HuH-7.5 (cell line): ENCODE data around the gene PLEKHA5.
"Not testable (repeated sequence)": the region's sequence is repeated elsewhere in the genome, so short reads cannot be mapped to it uniquely, and the experiment has no call there.

ENCODE experiments used
- DNase-seq: peaks from one replicate; pipeline ENCODE4 v3.0.0; 2011; ENCODE audit warnings: low spot score

PLEKHA5 gene

DNA sequence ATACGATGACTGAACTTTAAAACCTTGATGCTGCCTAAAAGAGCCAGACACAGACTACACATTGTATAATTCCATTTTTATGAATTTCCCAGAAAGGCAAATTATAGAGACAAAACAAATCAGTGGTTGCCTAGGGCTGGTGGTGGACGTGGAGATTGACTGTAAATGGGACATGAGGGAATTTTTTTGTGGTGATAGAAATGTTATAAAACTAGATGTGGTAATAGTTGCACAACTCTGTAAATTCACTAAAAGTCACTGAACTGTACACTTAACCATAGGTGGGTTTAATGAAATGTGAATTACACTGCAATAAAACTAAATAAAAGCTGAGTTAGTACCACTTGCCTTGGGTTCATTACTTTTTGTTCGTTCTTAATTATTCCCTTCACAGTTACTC lies 72.1 kb downstream of the PLEKHA5 start:
- DNase-seq = no peak

DNA sequence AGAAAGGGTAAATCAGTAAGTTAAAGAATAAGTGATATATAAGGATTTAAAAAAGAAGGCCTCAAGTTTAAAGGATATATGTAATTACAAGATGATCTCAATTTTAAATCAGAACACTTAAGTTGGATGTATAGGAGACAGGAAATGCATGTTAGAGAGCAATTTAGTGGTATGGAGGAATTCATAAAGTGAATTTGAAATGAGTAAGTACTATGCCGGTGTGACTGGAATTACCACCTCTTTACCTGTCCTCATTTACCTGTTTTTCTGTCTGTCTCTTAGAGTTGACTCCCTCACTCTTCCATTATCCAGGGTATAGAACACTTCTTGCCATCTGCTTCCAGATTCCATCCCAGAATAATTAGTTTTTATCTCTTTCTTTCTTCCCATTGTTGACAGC lies 73.5 kb downstream of the PLEKHA5 start:
- DNase-seq = no peak

- no peak for DNase-seq
Measured at GRCh38 chr12:19203539-19204506, 74.3 kb downstream of the PLEKHA5 start.

- DNase-seq = no peak
Measured at GRCh38 chr12:19205120-19205519, 75.6 kb downstream of the PLEKHA5 start.

DNA sequence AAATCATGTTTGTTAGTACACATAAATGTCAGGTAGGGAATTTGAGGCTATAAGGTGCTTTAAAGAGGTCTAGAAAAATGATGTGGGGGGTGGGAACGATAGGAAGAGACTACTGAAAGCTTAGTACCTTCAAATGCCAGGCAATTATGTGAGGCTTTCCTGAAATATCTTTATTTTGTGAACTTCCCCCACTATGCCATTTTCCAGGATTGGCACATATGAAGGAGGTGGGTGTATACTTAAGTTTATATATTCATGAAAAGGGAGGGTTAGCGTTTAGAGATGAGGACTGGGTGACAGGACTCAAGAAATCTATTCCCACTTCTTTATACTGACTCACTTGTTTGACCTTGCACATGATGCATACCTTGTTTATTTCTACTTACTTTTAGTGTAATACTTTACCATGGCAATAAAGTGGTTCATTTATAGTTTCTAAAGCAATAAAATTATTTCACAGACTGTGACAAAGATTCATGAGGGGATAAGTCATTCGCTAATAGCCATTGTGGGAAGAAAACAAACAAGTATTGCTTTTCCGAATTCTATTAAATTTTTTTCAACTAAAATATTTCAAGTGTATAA lies 77.1 kb downstream of the PLEKHA5 start:
- no peak for DNase-seq

GRCh38 chr12:19208456-19208855 lies 78.9 kb downstream of the PLEKHA5 start:
- no peak for DNase-seq

- DNase-seq = no peak
Measured at GRCh38 chr12:19209661-19210060, 80.1 kb downstream of the PLEKHA5 start.

DNA sequence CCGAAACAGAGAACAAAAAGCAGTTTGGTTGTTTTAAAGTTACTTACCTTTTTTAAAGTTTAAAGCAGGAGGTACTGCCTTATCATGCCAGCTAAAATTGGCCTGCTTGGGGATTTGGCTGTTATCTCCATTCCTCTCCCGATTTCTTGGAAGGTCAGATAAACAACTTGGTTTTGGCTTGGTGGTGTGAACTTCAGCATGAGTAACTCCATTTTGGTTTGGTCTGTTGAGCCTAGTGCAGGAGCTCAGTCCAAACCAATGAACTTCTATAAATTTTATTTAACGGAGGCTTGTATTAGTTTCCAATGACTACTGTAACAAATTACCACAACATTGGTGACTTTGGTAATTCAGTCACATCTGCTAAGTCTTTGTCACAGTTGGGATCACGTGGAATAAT lies 82.3 kb downstream of the PLEKHA5 start:
- no peak for DNase-seq

GRCh38 chr12:19212245-19212644 lies 82.7 kb downstream of the PLEKHA5 start:
- no peak for DNase-seq

- no peak for DNase-seq
Measured at GRCh38 chr12:19214020-19214419, 84.5 kb downstream of the PLEKHA5 start.

DNA sequence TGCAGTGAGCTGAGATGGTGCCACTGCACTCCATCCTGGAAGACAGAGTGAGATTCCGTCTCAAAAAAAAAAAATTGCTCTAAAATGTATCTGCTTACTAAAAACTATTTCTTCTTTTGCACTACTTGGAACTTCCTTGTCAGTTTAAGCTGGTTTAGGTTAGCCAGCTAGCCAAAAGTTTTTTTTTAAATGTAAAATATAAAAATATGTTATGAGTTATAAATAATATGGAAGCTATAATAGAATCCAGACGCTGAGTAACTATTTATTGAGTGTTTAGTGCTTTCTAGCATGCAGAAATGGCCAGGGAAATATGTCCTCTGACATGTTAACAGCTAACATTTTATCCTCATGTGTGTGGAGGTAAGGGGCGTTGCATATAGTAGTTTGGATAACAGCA lies 85.6 kb downstream of the PLEKHA5 start:
- no peak for DNase-seq

- DNase-seq = no peak
Measured at GRCh38 chr12:19217446-19217845, 87.9 kb downstream of the PLEKHA5 start.

DNA sequence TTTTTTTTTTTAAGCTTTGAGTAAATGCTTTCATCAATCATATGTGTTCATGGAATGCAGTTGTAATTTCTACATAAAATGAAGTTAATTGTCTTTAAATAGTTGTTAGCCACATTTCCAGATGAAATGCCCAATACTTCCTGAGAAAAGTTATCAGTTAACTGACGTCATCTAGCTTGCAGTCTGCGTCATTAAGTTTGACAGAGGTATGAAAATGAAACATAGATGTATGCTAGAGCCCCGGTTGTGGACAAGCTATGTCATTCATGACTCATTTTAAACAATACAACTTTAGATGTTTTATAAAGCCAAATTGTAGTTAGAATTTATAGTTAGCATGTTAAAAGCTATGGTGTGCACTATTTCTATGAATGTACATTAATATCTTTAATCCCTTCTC lies 90.7 kb downstream of the PLEKHA5 start:
- DNase-seq = no peak

DNA sequence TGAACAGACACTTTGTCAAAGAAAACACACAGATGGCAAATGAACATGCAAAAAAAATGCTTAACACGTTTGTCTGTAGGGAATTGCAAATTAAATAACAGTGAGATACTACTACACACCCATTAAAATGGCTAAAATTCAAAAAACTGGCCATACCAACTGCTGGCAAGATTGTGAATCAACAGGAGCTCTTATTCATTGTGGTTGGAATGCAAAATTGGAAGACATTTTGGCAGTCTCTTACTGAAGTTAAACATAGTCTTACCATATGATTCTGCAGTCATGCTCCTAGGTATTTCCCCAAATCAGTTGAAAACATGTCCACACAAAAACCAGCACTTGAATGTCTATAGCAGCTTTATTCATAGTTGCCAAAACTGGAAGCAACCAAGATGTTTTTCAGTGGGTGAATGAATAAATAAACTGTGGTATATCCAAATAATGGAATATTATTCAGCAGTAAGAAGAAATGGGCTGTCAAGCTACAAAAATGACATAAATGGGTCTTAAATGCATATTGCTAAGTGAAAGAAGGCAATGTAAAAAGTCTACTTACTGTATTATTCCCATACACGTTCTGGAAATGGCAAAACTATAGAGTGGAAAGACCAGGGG lies 91.4 kb downstream of the PLEKHA5 start:
- no peak for DNase-seq

GRCh38 chr12:19222558-19222957 lies 93.0 kb downstream of the PLEKHA5 start:
- no peak for DNase-seq

- DNase-seq = no peak
Measured at GRCh38 chr12:19223018-19223417, 93.5 kb downstream of the PLEKHA5 start.

GRCh38 chr12:19223695-19224094 lies 94.2 kb downstream of the PLEKHA5 start:
- DNase-seq = no peak

DNA sequence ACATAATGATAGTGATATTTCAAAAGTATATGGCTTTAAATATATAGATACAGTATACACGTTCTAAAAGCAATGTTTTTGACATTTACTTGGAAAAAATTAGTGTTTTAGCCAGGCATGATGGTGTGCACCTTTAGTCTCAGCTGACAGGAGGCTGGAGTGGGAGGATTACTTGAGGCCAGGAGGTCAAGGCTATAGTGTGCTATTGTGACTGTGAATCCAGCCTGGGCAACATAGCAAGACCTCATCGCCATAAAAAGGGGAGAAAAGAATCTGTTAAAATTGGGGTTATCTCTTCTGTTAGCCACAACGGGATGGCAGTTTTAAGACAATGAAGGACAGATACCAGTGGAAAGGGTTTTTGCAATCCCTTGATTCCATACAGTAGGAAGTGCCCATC lies 95.2 kb downstream of the PLEKHA5 start:
- DNase-seq = no peak

DNA sequence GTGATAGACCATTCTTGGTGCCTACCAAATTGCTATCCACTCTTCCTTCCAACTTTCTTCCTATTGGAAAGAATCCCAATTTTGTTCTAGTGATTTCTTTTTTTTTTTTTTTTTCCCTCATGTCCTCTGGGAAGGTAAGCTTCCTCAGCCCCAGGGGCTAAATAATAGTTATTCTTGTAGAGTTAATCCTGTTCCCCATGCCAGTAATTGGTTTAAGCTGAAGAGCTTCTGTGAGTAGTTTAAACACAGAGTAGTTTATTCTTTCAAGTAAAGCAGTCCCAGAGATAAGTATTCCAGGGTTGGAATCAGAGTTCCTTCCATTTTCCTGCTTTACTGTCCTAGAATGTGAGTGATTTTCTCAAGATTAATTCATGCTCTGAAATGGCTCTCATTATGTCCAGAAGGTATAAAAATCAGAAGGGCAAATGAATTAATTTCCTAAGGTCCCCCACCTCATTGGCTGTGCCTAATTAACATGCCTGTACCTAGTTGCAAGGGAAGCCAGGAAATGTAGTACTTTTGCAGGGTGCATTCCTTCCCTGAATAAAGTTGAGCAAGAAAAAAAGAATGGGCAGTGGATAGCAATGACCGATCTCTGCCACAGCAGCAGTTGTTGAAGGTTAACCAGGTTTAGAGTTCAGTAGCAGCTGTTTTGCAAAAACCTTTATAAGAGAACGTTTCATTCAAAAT lies 97.8 kb downstream of the PLEKHA5 start:
- DNase-seq = no peak

- no peak for DNase-seq
Measured at GRCh38 chr12:19227880-19228210, 98.3 kb downstream of the PLEKHA5 start.

DNA sequence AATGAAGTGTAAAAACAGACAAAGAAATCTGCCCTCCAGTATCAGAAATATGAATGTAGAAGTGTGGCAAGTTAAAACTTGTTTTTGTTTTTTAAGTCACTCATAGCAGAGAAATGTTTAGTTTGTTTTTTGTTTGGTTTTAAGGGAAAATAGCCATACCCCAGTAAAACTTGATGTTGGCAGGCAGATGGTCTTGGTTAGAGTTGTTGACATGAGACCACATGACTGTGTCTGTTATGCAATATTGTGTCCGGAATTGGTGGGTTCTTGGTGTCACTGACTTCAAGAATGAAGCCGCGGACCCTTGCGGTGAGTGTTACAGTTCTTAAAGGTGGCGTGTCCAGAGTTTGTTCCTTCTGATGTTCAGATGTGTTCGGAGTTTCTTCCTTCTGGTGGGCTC lies 99.5 kb downstream of the PLEKHA5 start:
- not testable (repeated sequence) for DNase-seq

DNA sequence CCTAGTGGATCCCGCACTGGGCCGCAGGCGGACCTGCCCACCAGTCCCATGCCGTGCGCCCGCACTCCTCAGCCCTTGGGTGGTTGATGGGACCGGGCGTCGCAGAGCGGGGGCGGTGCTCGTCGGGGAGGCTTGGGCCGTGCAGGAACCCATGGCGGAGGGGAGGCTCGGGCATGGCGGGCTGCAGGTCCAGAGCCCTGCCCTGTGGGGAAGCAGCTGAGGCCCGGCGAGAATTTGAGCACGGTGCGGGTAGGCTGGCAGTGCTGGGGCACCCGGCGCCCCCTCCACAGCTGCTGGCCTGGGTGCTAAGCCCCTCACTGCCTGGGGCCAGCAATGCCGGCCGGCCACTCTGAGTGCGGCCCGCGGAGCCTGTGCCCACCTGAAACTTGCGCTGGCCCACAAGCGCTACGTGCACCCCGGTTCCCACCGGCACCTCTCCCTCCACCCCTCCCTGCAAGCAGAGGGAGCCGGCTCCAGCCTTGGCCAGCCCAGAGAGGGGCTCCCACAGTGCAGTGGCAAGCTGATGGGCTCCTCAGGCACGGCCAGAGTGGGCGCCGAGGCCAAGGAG lies 100.8 kb downstream of the PLEKHA5 start:
- no peak for DNase-seq
